Cortex of kidney (tissue), 1 donor: Measurements from ENCODE around the gene DGKI.

Source experiments
- DNase-seq: peaks from one replicate; lab custom pipeline; 2025; lab: John Stamatoyannopoulos, UW

The DGKI gene

DNA sequence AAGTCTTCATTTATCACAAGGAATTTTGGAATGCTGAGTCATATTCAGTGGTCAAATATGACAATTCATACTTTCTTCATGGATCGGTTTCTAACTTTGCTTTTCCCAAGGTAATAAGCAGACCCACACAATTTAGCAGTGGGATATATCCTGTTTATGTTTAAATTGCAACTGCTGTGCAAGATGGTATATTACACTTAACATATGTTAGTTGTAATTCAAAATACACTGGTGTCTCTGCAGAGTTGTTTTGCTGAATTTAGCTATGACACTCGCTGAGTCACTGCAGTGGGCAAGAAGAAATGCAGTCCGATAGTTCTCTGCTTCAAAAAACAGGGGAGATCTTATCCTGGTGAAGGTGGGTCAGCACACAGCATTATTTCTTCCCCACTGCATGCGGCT lies 308.4 kb downstream of the DGKI start:
- no peak for DNase-seq

DNA sequence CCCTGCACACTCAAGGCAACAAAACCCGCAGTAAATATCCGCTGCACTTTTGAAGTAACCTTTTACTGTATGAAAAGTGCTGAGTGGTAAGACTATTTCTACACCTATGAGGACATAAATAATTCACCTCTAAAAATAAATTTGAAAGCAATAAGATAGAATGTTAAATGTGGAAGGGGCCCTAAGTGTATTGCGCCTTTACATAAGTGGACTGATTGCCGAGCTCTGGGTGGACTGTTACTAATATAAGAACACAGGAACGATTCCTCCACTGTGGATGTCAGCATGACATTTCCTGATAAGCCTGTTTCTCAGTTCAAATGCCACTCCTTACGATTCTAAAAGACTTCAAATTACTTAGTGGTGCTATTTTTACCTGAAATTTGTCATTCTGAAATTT lies 311.2 kb downstream of the DGKI start:
- DNase-seq, result no peak

DNA sequence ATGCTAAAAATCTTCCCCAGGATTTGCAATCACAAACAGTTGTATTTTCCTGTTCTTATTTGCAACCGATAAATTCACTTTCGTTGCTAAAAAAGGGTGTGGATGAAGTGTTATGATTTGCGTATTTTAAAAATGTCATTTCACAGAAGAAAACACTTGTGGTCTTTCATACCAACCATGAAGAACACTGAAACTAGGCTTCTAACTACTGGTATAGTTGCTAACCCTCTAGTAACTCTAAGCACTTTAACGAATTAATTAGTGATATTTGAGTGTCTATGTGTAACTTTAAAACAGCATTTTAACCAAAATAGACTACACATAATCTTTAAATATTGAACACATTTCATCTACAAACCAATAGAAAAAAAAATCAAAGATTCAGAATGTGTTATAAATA lies 315.1 kb downstream of the DGKI start:
- no peak for DNase-seq

DNA sequence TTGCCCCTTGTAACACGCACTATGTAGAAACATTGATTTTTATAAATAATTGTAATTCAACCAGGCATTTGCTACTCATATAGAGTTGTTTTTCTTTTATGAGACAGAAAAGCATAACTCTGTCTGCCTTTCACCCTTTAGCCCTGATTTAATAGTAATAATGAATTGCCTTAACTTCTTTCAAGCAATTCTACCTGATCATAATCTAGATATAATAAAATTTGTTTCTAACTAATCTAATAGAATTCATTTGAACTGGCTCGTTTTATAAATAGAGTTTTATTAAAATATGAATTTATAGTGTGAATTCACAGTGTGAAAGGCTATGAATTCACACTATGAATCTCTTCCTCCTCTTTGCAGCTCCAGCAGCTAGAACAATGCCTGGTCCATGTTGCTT lies 319.1 kb downstream of the DGKI start:
- no peak for DNase-seq

DNA sequence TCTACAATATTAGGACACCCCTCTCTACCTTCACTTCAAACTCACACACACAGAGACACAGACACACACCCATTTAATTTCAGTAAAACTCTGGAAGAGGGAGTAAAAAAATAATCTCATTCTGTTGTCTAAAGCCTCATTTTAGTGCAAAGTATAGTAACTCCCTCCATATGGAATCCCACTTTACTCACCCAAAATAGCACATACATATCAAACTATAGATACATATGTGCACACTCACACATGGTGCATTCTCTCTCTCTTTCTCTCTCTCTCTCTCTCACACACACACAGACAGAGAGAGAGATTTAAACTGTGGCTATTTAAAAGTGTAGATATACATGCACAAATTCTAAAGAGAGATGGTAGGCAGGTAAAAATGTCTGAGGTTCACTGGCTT lies 323.6 kb downstream of the DGKI start:
- no peak for DNase-seq

DNA sequence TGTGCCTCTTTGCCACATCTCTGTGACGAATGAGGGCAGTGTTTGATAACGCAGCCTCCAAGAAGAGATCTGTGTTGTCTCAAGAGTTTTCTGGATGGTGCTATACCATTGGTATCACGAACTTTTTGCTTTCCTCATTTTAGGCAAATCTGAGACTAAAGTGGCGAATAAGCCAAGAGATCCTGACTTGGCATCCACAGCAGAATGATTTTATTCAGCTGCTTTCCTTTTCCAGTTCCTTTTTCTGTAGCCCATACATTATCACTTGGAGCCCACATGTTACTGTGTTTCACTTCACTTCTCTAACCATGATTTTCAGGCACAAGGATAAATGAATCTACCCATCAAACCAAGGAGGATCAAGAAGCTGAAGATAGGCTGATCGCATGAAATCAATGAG lies 325.3 kb downstream of the DGKI start:
- DNase-seq, result no peak

DNA sequence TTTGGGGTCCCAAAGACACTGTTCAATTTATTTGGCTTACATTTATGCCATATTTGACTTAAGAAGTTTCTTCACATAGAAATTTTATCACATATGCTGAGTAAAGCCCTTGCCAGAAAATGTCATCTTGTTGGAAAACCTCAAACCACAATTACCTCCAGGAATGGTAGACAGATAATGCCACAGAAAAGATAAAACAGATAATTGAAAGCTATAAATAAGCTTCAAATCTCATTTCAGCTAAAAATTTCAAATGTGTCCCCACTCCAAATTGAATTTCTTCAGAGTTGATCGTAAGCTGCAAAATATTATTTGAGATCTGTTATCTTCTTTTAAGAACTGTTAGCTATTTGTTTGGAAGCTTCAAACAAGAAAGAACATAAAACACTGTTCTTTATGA lies 326.8 kb downstream of the DGKI start:
- DNase-seq, result no peak

DNA sequence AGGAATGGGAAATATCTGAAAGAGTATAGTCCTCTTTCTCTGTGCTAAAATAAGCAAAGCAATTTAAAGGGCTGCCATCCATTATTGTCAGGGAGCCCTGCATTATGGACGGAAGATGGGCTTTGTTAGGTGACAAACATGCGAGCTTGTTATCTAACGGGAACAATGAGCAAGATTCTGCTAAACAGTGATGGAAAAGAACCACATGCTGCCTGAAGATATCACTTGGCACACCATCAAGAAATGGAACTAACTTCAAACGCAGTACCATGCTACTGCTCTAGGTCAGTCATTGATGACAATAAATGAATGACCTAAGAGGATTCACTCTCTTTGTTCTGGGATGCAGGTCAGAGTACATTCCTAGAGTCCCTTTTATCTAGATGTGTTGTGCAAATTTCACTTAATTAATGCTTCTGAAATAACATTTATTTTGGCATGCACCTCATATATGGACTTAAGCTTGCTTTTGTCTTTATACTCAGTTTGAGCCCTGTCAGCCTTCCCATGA lies 327.5 kb downstream of the DGKI start:
- DNase-seq, result no peak

DNA sequence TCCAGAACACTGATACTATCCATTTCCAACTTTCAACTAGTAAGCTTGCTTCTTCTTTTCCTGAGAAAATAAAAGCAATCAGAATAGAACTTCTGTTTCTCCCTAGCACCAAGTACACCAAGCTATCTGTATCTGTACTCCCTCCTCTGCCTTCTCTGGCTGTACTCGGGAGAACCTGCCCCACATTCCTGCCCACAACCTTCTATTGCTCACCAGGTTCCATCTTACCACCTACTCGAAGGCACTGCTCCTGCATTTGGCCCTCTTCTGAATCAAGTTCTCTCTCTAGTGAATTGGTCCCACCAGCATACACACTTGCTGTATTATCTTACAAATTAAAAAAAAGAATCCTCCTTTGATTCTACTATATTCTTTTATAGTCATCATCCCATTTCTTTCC lies 333.7 kb downstream of the DGKI start:
- DNase-seq, result no peak

DNA sequence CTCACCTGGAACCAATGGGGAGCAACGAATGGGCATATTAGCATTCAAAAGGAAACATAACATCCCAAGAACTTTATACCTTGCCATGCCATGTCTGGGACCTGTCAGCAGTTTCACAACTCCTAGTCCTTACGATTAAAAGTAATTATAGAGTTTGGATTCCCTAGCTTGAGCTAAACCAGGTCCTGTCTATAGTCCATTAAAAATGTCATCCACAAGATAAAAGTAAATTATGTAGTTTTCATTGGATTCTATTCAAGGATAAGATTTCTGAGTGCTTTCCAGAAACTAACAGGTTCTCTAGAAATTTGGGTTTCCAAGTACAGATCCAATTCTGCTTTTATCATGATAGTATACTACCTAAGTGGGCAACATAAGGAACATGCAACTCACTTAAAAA lies 339.7 kb downstream of the DGKI start:
- no peak for DNase-seq

DNA sequence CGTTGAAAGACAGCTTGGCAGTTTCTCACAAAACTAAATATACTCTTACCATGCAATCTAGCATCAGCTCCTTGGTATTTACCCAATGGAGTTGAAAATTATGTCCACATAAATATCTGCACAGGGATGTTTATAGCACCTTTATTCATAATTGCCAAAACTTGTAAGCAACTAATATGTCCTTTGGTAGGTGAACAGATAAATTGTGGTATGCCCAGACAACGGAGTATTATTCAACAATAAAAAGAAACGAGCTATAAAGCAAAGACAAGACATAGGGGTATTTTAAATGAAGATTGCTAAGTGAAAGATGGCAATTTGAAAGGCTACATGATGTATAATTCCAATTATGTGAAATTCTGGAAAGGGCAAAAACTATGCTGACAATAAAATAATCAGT lies 340.7 kb downstream of the DGKI start:
- no peak for DNase-seq

DNA sequence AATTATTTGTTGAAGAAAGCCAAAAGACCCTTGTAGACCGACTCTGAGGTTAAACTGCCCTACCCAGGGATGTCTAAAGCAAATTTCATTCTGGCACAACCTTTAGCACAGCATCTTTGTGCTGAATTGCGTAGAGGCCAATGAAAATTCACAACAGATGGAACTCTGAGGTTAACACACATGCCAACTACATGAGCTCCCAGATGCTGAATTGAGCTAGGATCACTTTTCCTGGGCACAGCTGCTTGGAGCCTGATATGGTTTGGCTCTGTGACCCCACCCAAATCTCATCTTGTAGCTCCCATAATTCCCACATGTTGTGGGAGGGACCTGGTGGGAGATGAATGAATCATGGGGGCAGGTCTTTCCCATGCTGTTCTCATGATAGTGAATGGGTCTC lies 345.2 kb downstream of the DGKI start:
- DNase-seq, result no peak

DNA sequence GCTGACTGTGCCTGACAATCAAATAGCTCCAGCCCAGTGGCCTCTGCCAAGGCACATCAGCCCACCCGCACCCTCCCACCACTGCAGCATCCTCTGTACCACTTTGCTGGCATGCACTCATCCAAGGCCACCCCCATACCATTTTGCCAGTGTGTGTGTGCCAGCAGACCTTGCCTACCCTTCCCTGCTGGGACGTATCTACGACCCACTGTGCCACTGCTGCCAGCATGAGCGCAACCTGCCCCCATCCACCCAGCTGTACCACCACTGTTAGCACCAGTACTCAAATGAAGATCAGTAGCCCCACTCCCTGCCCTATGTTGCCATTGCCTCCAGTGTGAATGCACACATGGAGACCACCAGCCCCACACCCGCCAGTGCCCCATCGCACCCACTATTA lies 353.9 kb downstream of the DGKI start:
- DNase-seq, result no peak

DNA sequence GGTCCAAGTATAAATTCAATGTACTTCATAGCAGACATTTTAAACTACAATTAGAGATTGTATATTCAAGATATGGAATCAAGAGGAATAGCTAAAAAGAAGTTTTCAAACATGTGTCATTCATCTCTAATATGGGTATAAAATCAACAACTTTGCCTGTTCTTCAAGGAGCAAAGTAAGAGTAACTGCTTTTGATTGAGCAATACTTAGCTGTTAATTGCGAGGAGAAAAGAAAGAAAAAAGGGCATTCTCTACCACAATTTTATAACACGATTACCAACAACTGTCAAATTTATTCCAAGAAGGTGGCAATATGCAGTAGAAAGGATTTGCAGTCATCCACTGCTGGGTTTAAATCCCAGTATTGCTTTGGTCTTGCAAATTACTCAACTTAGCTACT lies 356.9 kb downstream of the DGKI start:
- no peak for DNase-seq

DNA sequence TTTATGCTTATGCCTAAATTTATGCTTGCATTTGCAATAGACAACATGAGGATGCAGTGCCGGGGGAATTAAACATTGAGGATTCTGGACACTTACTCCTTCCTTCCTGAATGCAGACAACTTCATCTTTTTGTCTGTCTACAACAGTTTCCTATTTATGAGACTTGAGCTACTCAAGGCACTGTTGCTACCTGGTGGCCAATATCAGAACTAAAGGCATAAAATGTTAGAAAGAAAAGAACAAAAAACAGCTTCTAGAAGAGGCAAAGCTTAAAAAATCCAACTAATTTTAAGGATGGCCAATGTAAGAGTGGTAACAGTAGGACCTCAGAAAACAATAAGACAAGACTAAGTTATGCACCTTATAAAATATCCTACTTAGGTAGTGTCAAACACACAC lies 358.7 kb downstream of the DGKI start:
- DNase-seq, result no peak

DNA sequence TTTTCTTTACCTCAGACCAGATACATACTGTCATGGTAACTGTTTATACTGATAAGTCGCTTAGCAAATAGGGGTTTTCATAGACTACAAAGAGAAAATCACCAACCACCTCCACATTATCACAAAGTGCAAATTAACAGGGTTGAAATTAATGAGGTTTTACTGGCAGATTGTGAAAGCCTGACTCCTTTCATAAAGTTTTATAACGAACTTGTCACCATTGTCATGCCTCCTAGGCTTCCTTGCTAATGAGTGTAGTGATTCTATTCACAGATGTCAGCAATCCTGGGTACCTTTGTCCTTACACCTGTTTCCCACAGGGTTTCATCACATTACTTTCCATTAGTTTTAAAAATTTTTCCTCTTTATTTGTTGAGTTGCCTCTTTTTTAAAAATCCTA lies 361.0 kb downstream of the DGKI start:
- DNase-seq, result no peak

DNA sequence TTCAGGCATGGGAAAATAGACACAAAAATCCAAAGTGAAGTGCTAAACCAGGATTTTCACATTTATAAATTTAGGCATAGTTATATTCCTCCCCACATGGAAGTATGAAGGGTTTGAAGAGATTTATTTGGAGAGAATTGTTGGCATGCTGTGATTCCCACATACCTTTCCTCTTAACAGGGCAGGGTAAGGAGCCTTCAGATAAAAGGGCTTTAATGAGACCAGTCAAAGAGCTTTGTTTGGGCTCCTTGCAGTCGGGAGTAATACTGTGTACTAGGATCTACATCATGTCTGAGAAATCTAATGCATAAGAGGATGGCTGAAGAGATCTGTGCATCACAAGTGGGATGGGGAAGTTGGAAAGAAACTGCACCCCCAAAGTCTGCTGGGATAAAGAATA lies 362.4 kb downstream of the DGKI start:
- DNase-seq, result no peak

DNA sequence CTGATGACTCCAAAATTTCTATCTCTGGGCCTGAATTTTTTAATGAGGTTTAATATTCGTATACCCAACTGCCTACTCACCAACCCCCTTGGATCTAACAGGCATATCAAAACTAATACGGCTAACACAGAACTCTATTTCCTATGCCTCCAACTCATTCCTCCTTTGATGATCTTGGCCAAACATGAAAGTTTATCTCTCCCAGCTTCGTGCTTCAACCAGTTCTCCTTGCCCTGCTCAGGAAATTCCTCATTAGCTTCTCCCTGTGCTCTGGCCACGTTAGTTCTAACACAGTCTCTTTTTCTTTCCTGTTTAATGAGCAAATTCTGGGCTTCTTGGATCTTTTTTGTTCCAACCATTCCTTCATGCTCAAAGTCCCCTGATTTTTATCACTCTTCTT lies 364.3 kb downstream of the DGKI start:
- DNase-seq, result no peak

DNA sequence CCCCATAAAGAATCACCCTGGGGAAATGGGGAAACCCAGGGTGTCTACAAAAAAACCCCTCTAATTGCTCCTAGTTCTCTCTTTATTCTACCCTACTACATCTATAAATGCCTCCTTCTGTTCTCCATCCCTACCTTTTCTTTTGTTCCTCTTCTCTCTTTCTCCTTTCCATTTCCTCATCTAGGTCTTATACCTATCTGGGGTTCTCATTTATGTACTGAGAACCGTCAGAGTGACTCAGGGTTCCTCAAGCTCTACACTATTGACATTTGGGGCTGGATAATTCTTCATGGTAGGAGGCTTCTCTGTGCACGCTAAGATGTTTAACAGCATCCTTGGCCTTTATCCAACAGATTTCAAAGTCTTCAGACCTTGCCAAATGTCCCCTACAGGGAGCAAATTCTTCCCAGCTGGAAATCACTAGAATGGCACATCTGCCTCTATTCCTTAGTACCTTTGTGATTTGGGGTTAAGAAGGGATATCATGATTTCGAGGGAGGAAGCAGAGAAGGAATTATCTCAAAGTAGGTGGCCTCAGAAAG lies 365.9 kb downstream of the DGKI start:
- no peak for DNase-seq

DNA sequence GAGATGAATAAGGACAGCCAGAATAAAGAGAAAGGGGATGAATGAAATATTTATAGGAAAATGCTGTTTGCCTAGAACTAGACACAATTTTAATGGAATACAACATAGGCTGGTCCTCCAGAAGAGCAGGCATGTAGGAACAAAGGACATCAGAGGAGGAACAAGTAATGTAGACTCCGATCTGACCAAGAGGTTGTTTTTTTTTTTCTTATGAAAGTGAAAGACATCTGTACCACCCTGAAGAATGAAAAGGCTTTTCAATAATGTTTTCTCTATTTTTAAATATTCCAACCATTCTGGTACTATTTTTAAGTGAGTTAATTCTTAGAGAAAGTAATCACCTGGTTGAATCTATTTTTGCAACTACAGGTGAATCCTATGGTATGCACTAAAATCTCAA lies 366.4 kb downstream of the DGKI start:
- DNase-seq, result no peak

DNA sequence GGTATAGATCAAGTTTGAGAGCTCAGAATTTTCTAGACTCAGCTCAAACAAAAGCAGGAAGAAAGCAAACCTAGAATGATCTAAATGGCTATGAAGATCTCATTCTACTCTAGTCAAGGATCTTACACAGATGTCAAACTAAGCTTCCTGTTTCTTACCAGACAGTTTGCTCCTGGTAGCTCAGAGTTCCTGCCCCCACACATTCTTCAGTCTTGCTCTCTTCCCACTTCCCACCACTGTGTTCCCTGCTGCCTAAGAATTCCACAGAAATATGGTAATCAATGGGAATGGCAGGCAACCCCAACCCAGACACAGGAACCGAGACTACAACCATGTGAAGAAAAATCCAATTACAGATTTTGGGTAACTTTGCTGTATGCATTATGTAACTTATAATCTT lies 369.8 kb downstream of the DGKI start:
- DNase-seq, result no peak

DNA sequence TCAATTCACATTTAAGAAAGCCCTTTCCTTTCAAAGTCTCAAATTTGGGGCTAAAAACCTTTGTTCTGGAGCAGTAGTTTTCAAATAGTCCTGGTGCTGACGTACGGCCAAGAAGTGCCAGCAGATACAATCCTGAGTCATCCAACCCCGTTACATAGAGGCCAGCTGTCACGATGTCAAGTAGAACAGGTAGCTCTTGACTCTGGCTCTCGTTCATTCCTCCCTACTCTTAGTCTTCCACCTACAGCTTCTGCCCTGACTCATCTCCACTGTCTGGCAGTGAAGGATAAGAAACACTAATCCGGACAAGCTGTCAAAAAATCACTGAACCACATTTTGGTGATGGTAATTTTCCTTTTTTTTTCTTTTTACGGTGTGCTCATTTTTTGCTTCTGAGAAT lies 370.8 kb downstream of the DGKI start:
- no peak for DNase-seq

DNA sequence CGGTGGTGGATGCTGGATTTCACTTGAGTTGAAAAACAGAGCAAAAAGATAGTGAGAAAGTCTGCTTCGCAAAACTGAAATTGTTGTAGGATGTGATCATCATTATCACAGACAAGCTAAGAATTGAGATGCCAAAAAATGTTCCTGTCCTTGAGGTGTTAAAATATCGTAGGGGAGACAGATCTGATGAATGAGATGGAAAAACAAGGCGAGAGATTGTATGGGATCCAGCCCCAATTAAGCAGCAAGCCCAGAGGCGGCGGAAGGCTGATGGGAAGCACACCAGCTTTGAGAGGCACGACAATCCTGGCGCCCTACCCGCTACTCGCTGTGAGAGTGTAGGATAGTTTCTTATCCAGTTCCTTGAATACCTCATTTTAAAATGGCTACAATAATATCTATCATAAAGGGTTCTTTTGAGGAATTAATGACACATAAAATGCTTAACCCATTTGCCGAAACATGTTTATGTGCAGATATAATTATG lies 372.2 kb downstream of the DGKI start:
- DNase-seq, result no peak

DNA sequence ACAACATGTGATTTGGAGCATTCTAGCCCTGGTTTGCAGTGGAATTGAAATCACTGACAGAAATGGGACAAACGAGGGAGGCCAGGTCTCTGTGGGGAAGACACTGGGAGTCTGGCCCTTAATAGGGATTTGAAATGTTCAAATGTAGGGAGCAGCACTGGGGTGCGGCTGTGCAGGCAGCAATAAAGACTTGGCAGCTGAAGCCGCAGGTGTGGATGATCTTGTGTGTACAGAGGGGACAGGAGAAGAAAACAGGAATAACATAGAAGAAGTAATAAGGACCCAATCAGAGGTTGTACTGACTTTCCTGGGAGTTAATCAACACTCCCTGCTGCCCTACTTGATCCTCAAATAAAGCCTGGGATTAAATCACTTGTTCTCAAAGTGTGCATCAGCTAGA lies 375.6 kb downstream of the DGKI start:
- no peak for DNase-seq

DNA sequence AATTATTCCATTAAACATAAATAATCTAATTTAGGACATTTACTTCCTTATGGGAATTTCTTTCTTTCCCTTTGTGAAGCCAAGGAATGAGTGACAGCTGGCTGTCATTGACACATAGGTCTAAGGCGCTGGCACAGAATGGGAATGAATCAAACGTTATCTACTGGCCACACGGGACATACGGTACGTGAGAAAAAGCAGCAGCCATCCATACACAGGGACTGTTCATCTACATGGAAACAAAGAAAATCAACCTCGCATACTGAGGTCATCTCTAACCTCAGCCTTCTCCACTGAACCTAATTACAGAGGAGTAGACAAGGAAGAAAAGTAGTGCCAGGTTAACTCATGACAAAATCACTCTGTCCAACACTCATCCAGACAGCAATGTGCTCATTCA lies 376.9 kb downstream of the DGKI start:
- DNase-seq, result no peak
